Activated CD8-positive, alpha-beta memory T cell treated with anti-CD3 and anti-CD28 coated beads, Interleukin-2, amount 10 ng/mL, durations not matched to agents 7 days and 5 days (primary cell): ENCODE data around the gene HOXB13. TPM values are rescaled to one million over a fixed set of nuclear protein-coding genes. Genes with fewer than 3 reads are reported as not detected.

Experiments used
- ATAC-seq: fragments of 150-1000 bp; cut with Tn5 transposase; one replicate; pipeline ENCODE4 v1.10.0; 2021; ENCODE audit warnings: moderate library complexity
- CTCF ChIA-PET: fragments of 350-600 bp; sonication (Branson Sonifier 250); formaldehyde crosslinking; loops from one replicate; lab custom pipeline; 2021; ENCODE audit warnings: antibody characterized with exemption; lab: Charles Lee
- DNase-seq: peaks from one replicate; pipeline ENCODE4 v3.0.0-alpha.2; 2020
- H3K27ac Mint-ChIP-seq: one replicate; pipeline ENCODE4 v1.8.0; 2021; ENCODE audit warnings: mild to moderate bottlenecking, mixed read lengths
- H3K27me3 Mint-ChIP-seq: one replicate; pipeline ENCODE4 v1.8.0; 2021; ENCODE audit warnings: mixed read lengths
- H3K36me3 Mint-ChIP-seq: one replicate; pipeline ENCODE4 v1.8.0; 2021; ENCODE audit warnings: mild to moderate bottlenecking, mixed read lengths
- H3K4me1 Mint-ChIP-seq: one replicate; pipeline ENCODE4 v1.8.0; 2021; ENCODE audit warnings: mixed read lengths
- H3K4me3 Mint-ChIP-seq: one replicate; pipeline ENCODE4 v1.8.0; 2021; ENCODE audit warnings: mild to moderate bottlenecking, moderate library complexity, mixed read lengths
- H3K9me3 Mint-ChIP-seq: one replicate; pipeline ENCODE4 v1.8.0; 2022; ENCODE audit warnings: low read depth, mixed read lengths
- total RNA-seq, 2 experiments: library from RNA; stranded (reverse); gene quantifications; one replicate each; pipeline ENCODE4 v1.2.3, GENCODE V29; 2021

Gene HOXB13
- total RNA-seq, result not detected

- ATAC-seq (no peak), DNase-seq (no peak)
- no peak within 1 kb of the TSS for H3K4me3 Mint-ChIP-seq
- H3K9me3 Mint-ChIP-seq, result no peaks in the 10 kb centered on the region
- CTCF ChIA-PET, result interaction anchor here (0.7 to 2.6 kb wide), 8 partner anchors 9 to 151 kb away, joined by 3 to 8 read pairs (median 4); no protein-coding TSS in a partner anchor
- H3K27me3 Mint-ChIP-seq, result peaks cover 97% of the 10 kb centered on the region
- peaks cover 24% of the 10 kb centered on the region for H3K4me1 Mint-ChIP-seq
- peaks cover 1% of the 10 kb centered on the region for H3K36me3 Mint-ChIP-seq
- no peak within 1 kb of the TSS for H3K27ac Mint-ChIP-seq
Observed at GRCh38 chr17:48728232-48729231, at the start of gene HOXB13. HOXB13 (minus strand) TSS chr17:48728750; CDS start chr17:48728593, 157 bp downstream.

- no peak for ATAC-seq
- H3K36me3 Mint-ChIP-seq, result no peaks in the 10 kb centered on the region
- H3K27me3 Mint-ChIP-seq, result peaks cover 44% of the 10 kb centered on the region
- H3K4me3 Mint-ChIP-seq, result no peak overlapping the region
- no peak overlapping the region for H3K27ac Mint-ChIP-seq
- H3K4me1 Mint-ChIP-seq, result peaks cover 2% of the 10 kb centered on the region
- no peak for DNase-seq
- CTCF ChIA-PET, result no interaction called here
- no peaks in the 10 kb centered on the region for H3K9me3 Mint-ChIP-seq
Observed at GRCh38 chr17:48776602-48777001, 48.1 kb upstream of the HOXB13 start.

GRCh38 chr17:48773245-48773644 lies 44.7 kb upstream of the HOXB13 start:
- no peak for DNase-seq

GRCh38 chr17:48770954-48771353 lies 42.4 kb upstream of the HOXB13 start:
- H3K4me3 Mint-ChIP-seq, result no peak overlapping the region
- ATAC-seq (no peak), DNase-seq (no peak)
- H3K4me1 Mint-ChIP-seq, result peaks cover 8% of the 10 kb centered on the region
- peaks cover 49% of the 10 kb centered on the region for H3K27me3 Mint-ChIP-seq
- CTCF ChIA-PET, result interaction anchor here (1.0 to 1.9 kb wide), 2 partner anchors 11 to 108 kb away, joined by 3 to 5 read pairs; no protein-coding TSS in a partner anchor
- no peaks in the 10 kb centered on the region for H3K36me3 Mint-ChIP-seq
- H3K9me3 Mint-ChIP-seq, result no peaks in the 10 kb centered on the region
- H3K27ac Mint-ChIP-seq, result no peak overlapping the region

More at GRCh38 chr17:48773245-48773644, 44.7 kb upstream of the HOXB13 start:
- Mint-ChIP-seq H3K36me3 (no peaks in the 10 kb centered on the region), H3K9me3 (no peaks in the 10 kb centered on the region), H3K27me3 (peaks cover 42% of the 10 kb centered on the region), H3K4me1 (peaks cover 8% of the 10 kb centered on the region), H3K4me3 (no peak overlapping the region), H3K27ac (no peak overlapping the region)
- CTCF ChIA-PET, result no interaction called here
- ATAC-seq, result no peak

- H3K4me1 Mint-ChIP-seq, result peaks cover 8% of the 10 kb centered on the region
- peaks cover 55% of the 10 kb centered on the region for H3K27me3 Mint-ChIP-seq
- no peak for ATAC-seq
- CTCF ChIA-PET, result interaction anchor here (0.7 to 2.7 kb wide), 4 partner anchors 22 to 110 kb away, joined by 3 to 10 read pairs (median 6); no protein-coding TSS in a partner anchor
- no peak for DNase-seq
- no peaks in the 10 kb centered on the region for H3K9me3 Mint-ChIP-seq
- no peaks in the 10 kb centered on the region for H3K36me3 Mint-ChIP-seq
- H3K4me3 Mint-ChIP-seq, result no peak overlapping the region
- H3K27ac Mint-ChIP-seq, result no peak overlapping the region
Observed at GRCh38 chr17:48769009-48769675, 40.6 kb upstream of the HOXB13 start.

GRCh38 chr17:48767263-48767774 lies 38.8 kb upstream of the HOXB13 start:
- CTCF ChIA-PET, result interaction anchor here (0.8 to 2.7 kb wide), 5 partner anchors 43 to 117 kb away, joined by 3 to 8 read pairs (median 4); no protein-coding TSS in a partner anchor
- Mint-ChIP-seq H3K27me3 (peaks cover 64% of the 10 kb centered on the region), H3K9me3 (no peaks in the 10 kb centered on the region), H3K4me3 (no peak overlapping the region), H3K36me3 (no peaks in the 10 kb centered on the region), H3K4me1 (peaks cover 6% of the 10 kb centered on the region), H3K27ac (no peak overlapping the region)
- no peak for DNase-seq
- ATAC-seq, result no peak

- peaks cover 82% of the 10 kb centered on the region for H3K27me3 Mint-ChIP-seq
- H3K4me1 Mint-ChIP-seq, result no peaks in the 10 kb centered on the region
- DNase-seq, result no peak
- CTCF ChIA-PET, result no interaction called here
- H3K36me3 Mint-ChIP-seq, result no peaks in the 10 kb centered on the region
- no peak for ATAC-seq
- H3K9me3 Mint-ChIP-seq, result no peaks in the 10 kb centered on the region
- no peak overlapping the region for H3K27ac Mint-ChIP-seq
- no peak overlapping the region for H3K4me3 Mint-ChIP-seq
Observed at GRCh38 chr17:48761114-48761513, 32.6 kb upstream of the HOXB13 start.

GRCh38 chr17:48760411-48760810 lies 31.9 kb upstream of the HOXB13 start:
- no peak overlapping the region for H3K27ac Mint-ChIP-seq
- peaks cover 82% of the 10 kb centered on the region for H3K27me3 Mint-ChIP-seq
- DNase-seq (no peak), ATAC-seq (no peak)
- no peaks in the 10 kb centered on the region for H3K4me1 Mint-ChIP-seq
- CTCF ChIA-PET, result no interaction called here
- H3K36me3 Mint-ChIP-seq, result no peaks in the 10 kb centered on the region
- H3K4me3 Mint-ChIP-seq, result no peak overlapping the region
- H3K9me3 Mint-ChIP-seq, result no peaks in the 10 kb centered on the region

GRCh38 chr17:48759288-48759687 lies 30.7 kb upstream of the HOXB13 start:
- DNase-seq (no peak), ATAC-seq (no peak)
- no peaks in the 10 kb centered on the region for H3K36me3 Mint-ChIP-seq
- no peak overlapping the region for H3K27ac Mint-ChIP-seq
- no peaks in the 10 kb centered on the region for H3K9me3 Mint-ChIP-seq
- H3K4me3 Mint-ChIP-seq, result no peak overlapping the region
- H3K4me1 Mint-ChIP-seq, result no peaks in the 10 kb centered on the region
- H3K27me3 Mint-ChIP-seq, result peaks cover 83% of the 10 kb centered on the region
- CTCF ChIA-PET, result interaction anchor here (1.2 to 1.3 kb wide), 2 partner anchors 81 to 270 kb away, joined by 3 read pairs; no protein-coding TSS in a partner anchor

GRCh38 chr17:48757524-48757961 lies 29.0 kb upstream of the HOXB13 start:
- CTCF ChIA-PET, result interaction anchor here (0.9 to 1.2 kb wide), 3 partner anchors 8 to 21 kb away, joined by 3 read pairs; no protein-coding TSS in a partner anchor
- no peak for ATAC-seq
- no peaks in the 10 kb centered on the region for H3K9me3 Mint-ChIP-seq

GRCh38 chr17:48756830-48757251 lies 28.3 kb upstream of the HOXB13 start:
- Mint-ChIP-seq H3K36me3 (no peaks in the 10 kb centered on the region), H3K9me3 (no peaks in the 10 kb centered on the region), H3K4me1 (no peaks in the 10 kb centered on the region), H3K27ac (no peak overlapping the region), H3K4me3 (no peak overlapping the region), H3K27me3 (peaks cover 84% of the 10 kb centered on the region)
- ATAC-seq, result no peak
- DNase-seq, result no peak
- CTCF ChIA-PET, result interaction anchor here (1.2 to 2.2 kb wide), 2 partner anchors 33 to 83 kb away, joined by 4 to 8 read pairs; no protein-coding TSS in a partner anchor

More at GRCh38 chr17:48757524-48757961, 29.0 kb upstream of the HOXB13 start:
- H3K4me1 Mint-ChIP-seq, result no peaks in the 10 kb centered on the region
- H3K36me3 Mint-ChIP-seq, result no peaks in the 10 kb centered on the region
- peaks cover 84% of the 10 kb centered on the region for H3K27me3 Mint-ChIP-seq
- no peak overlapping the region for H3K4me3 Mint-ChIP-seq
- no peak overlapping the region for H3K27ac Mint-ChIP-seq
- DNase-seq, result no peak

- no peaks in the 10 kb centered on the region for H3K36me3 Mint-ChIP-seq
- H3K9me3 Mint-ChIP-seq, result no peaks in the 10 kb centered on the region
- no peak for ATAC-seq
- H3K4me1 Mint-ChIP-seq, result no peaks in the 10 kb centered on the region
- no peak overlapping the region for H3K27ac Mint-ChIP-seq
- H3K4me3 Mint-ChIP-seq, result no peak overlapping the region
- no peak for DNase-seq
- CTCF ChIA-PET, result interaction anchor here (1.2 to 2.2 kb wide), 2 partner anchors 31 to 81 kb away, joined by 4 to 8 read pairs; no protein-coding TSS in a partner anchor
- peaks cover 86% of the 10 kb centered on the region for H3K27me3 Mint-ChIP-seq
Observed at GRCh38 chr17:48755356-48755755, 26.8 kb upstream of the HOXB13 start.
